Middle frontal gyrus (tissue), 1 donor: ENCODE measurements around the gene AIF1L.

Experiments
- DNase-seq: peaks from one replicate; pipeline ENCODE4 v3.0.0-alpha.2; 2015; ENCODE audit warnings: low spot score; ENCODE audit errors: extremely low spot score

The AIF1L gene

DNA sequence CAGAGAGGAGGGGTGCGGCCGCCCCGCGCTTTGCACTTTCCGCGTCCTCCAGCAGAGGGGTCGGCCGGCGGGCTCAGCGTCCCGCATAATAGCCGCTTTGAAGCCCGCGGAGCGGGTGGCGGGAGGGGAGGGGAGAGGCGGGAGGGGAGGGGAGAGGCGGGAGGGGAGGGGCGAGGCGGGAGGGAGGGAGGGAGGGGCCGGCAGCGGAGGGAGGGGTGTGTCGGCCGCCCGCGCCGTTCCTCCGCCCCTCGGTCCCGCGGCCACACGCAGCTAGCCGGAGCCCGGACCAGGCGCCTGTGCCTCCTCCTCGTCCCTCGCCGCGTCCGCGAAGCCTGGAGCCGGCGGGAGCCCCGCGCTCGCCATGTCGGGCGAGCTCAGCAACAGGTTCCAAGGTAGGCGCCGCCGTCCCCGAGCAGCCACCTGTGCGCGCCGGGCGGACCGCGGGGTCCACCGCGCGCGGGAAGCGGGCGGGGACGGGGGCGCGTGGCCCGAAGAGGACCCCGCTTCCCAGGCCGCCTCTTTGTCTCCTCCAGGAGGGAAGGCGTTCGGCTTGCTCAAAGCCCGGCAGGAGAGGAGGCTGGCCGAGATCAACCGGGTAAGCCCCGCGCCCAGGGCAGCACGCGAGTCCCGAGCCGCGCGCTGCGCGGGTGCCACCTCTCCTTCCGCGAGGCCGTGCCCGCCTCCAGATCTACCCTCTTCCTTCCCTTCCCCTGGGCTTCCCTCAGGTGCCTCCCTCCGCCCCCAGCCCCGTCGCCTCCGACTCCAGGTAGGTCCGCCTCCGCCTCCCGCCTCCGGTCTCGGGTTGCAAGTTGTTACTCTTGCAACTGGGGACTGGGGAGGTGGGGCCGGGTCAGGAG lies at the start of gene AIF1L:
AIF1L (plus strand) TSS at position 263 of the 857 bp plus-strand sequence; CDS start at position 362, 99 bp downstream.
- no peak for DNase-seq

- DNase-seq = peak; percentile 73
Measured at GRCh38 chr9:131046581-131047202, 49.6 kb upstream of the AIF1L start.

DNA sequence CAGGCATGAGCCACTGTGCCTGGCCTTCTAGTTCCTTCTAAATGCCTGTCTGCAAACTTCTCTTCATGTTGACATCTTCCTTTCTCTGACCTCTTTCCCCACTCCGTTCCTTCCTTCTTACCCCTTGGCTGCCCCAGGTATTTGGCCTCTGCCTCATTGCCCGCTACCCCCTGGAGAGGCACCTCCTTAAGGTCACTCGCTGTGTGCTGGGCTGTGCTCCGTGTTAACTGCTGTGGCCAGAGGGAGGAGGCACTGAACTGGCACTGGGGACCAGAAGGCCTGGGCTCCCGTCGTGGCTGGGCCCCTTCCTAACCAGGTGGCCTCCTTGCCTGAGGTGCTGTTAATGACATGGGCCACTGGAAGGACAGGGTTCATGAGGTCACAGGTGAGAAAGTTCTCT lies 48.0 kb upstream of the AIF1L start:
- DNase-seq = no peak

DNA sequence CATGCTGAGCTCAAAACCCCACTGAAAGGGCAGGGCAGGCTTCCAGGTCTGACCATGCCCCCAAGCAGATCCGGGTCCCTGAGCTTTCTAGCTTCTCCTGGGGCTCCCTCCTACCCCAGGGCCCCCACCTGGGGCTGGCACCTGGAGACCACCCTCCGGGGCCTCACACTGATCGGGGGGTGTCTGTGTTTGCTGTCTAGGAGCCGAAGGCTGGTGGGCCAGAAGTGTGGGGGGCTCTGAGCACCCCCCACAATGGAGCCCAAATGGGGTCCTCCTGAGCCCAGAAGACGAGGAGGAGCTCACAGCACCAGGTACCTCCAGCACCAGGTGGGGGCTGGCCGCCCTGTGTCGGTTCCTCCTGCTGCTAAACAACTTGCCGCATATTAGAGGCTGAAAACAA lies 47.5 kb upstream of the AIF1L start:
- no peak for DNase-seq

DNA sequence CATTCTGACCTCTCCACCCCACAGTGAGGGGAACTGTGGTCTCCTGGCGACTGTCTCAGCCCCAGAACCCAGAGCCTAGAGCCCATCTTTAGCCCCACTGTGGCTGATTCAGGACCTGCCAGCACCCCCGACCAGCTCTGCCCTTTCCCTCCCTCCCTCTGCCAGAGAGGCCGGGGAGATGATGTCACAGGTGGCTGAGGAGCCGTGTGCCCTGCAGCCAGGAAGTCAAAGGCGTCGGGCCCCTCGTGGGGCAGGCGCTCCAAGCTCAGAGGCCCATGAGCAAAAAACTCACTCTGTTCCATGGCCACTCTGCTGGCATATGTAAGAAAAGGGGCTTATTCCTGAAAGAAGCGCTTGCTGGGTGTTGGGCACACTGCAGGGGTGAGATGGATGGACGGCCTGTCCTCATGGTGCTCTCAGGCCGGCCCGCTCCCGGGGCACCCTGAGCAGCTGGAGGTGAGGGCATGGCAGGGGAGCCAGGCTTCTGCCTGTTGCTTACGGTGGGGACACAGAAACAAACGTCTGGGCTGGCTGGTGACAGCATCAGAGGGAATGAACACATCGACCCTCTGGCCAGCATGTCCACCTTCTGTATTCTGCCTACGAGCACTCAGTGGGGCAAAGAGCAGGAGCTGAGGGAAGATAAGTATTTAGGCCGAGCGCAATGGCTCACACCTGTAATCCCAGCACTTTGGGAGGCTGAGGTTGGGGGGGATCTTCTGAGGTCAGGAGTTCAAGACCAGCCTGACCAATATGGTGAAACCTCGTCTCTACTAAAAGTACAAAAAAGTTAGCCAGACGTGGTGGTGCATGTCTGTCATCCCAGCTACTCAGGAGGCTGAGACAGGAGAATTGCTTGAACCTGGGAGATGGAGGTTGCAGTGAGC lies 46.3 kb upstream of the AIF1L start:
- no peak for DNase-seq

GRCh38 chr9:131050831-131051230 lies 45.5 kb upstream of the AIF1L start:
- no peak for DNase-seq

- DNase-seq = no peak
Measured at GRCh38 chr9:131051592-131052517, 44.5 kb upstream of the AIF1L start.

- peak; percentile 20 for DNase-seq
Measured at GRCh38 chr9:131053896-131054295, 42.4 kb upstream of the AIF1L start.

DNA sequence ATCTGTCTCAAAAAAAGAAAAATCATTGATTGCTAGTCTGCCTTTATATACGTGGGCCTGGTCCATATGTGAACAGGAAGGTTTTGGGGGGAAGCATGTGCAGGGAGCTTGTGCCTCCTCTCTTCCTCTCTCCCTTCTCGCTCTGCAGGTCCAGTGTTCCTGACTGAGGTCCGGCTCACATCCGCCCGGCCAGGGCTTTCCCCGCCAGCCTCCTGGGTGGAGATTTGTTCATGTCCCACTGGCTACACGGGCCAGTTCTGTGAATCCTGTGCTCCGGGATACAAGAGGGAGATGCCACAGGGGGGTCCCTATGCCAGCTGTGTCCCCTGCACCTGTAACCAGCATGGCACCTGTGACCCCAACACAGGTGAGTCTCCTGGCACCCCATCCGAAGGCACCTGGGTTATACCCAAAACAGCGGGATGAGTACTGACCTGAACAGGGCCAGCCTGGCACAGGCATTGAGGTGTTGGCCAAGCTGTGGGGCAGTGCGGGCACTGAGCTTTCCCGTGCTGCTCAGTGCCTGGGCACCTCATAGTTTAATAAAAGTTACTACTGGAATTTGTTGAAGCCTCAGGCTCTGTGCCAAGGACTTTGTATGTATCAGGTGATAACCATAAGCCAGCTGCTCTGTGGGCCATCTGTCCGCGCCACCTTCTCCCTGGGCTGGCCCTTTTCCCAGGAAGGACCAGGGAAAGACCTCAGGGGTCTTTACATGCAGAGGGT lies 39.4 kb upstream of the AIF1L start:
- DNase-seq = no peak

DNA sequence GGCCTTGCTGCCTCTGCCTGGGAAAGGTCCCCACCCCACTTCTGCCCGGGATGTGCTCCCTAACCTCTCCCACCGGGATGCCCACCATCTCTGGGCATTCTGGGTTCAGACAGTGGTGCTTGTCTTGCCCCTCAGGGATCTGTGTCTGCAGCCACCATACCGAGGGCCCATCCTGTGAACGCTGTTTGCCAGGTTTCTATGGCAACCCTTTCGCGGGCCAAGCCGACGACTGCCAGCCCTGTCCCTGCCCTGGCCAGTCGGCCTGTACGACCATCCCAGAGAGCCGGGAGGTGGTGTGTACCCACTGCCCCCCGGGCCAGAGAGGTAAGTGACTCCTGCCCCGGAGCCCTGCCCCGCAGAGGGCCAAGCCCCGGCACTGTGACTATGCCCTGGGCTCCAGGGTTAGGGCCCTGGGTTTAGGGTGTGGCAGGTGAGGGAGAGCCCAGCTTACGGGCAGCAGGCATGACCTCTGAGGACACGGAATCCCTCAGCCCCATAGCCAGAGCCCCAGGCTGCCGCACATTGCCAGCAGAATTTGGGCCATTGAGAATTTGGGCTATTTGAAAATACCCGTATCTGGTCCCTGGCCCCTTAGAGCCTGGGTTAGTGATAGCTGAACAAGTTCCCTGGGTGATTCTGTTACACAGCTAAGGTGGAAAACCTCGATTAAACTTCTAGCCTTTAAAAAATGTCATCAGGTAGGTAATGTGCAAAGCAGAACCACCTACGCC lies 35.3 kb upstream of the AIF1L start:
- no peak for DNase-seq

DNA sequence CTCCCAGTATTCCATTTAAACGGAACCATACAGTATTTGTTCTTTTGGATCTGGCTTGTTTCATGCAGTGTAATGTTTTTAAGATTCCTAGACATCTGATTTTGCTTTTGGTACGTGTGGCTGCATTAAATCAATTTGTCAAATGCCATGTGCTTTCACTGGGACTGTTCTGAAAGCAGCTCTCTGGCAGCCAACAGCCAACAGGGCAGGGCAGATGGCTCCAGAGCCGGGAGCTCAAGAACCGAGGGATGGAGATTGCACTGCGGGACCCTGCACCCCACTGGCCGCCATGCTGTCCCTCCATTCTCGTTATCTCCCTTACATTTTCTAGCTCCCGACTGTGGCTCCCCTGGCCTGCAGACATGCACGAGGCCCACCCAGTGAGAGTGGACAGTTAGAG lies 33.4 kb upstream of the AIF1L start:
- DNase-seq = no peak

DNA sequence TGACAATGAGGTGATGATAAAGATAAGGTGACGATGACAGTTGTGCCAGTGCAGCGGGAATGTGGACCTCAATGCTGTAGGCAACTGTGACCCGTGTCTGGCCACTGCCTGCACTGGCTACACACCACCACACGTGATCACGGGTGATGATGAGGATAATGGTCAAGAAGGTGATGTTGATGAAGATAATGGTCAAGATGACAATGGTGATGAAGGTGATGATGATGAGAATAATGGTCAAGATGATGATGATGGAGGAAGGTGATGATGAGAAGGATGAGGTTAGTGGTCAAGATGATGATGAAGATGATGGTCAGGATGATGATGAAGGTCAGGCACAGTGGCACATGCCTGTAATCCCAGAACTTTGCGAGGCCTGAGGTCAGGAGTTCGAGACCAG lies 30.7 kb upstream of the AIF1L start:
- no peak for DNase-seq

DNA sequence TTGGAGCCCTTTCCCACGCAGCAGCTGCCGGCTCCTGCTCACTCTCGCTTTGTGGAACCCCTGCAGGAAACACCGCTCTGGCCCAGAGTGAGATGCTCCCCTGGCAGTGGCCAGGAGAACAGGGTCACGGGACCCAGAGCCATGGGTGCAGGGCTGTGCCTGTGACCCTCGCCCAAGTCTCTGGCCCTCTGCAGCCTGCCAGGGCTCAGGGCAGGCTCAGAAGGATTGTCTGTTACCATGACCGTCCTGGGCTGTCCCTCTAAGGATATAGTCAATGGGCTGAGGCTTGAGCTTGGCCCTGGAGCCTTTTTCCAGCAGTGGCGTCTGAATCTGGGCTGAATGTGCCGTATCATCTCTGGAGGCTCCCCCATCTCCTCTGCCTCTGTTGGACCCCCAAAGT lies 28.7 kb upstream of the AIF1L start:
- DNase-seq = no peak

DNA sequence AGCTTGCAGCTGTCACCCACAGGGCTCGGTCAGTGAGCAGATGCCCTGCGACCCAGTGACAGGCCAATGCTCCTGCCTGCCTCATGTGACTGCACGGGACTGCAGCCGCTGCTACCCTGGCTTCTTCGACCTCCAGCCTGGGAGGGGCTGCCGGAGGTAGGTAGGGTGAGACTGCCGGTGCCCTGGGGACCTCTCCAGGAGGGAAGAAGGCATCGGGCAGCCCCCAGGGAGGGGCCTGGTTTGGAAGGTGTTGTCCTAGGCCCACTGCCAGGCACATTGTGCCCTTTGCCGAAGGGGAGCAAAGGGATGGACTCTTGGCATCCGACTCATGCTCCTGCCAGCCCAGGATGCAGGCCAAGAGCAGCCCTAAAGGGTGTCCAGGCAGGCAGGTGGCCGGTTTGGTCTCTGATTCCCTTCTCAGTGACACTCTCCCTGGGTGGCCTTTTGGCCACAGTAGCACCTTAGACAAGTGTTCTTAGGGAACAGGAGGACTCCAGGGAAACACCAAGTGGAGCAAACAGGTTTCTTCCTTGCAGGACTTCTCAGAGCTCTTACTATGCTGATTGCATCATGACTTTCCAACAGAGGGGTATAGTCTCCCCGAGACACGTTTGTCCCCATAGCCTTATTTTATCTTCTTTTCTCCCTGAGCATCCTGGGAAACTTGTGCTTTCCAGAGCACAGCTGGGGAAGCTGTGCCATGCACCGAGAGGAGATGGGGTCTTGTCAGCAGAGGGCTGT lies 28.1 kb upstream of the AIF1L start:
- DNase-seq = no peak

DNA sequence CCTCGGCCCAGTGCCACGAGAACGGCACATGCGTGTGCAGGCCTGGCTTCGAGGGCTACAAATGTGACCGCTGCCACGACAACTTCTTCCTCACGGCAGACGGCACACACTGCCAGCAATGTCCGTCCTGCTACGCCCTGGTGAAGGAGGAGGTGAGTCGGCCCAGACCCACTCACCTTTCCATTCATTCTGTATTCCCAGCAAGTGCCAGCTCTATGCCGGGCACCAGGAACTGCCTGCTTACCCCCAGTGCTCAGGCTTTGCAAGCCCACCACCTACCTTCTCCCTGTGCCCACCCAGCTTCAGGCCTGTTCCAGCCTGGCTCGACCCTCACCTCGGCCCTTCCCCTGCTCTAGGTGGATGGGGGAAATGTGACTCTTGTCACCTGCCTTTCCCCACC lies 26.6 kb upstream of the AIF1L start:
- no peak for DNase-seq

GRCh38 chr9:131072107-131072870 lies 24.0 kb upstream of the AIF1L start:
- DNase-seq = no peak

DNA sequence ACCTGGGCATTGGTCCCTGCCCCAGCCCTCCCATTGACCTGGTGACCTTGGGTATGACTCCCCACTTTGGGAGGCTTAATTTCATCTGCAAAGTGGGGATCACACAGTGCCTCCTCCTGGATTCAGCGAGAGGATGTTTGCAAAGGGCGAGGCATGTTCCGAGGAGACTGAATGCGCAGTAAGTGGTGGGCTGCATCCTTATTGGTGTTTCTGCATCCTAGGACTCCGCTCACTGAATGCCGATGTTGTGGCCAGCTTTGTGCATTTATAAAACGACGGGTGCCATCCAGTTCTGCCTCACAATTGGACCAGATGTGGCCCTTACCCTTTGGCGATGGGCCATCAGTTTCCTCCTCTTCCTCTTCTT lies 23.5 kb upstream of the AIF1L start:
- no peak for DNase-seq
